OCI-LY7 (cell line): ENCODE measurements around the gene PTH1R.

Experiments
- CTCF ChIP-seq: fragments of 200-600 bp; sonication (generic); conservative IDR thresholded peaks from 2 replicates; pipeline ENCODE4 v1.5.1; 2014; ENCODE audit warnings: mild to moderate bottlenecking, antibody characterized with exemption, low read length, moderate library complexity, mixed read lengths
- EZH2phosphoT487 ChIP-seq: fragments of 200-600 bp; sonication (generic); IDR thresholded peaks from 2 replicates; pipeline ENCODE4 v1.6.1; 2018; ENCODE audit warnings: low read depth, borderline replicate concordance, mild to moderate bottlenecking, mixed run types, antibody characterized with exemption, low read length, moderate library complexity, mixed read lengths

- TF ChIP-seq CTCF, result no peak
- TF ChIP-seq EZH2phosphoT487, result no peak
These were observed 15.7 kb downstream of the PTH1R start for GRCh38 chr3:46893146-46893748.
